GM18867 (cell line): ENCODE data around the gene RAET1E.
"Not testable (repeated sequence)": the region's sequence is repeated elsewhere in the genome, so short reads cannot be mapped to it uniquely, and the experiment has no call there.

Experiments used
- ATAC-seq: cut with Tn5 transposase; IDR thresholded peaks from one replicate; pipeline ENCODE4 v1.9.1; 2021; ENCODE audit warnings: mild to moderate bottlenecking, moderate library complexity; ENCODE audit not compliant: unreplicated experiment

The RAET1E gene

GRCh38 chr6:149897855-149898744, at the start of gene RAET1E:
RAET1E (minus strand) TSS chr6:149898113; CDS start chr6:149890901, 7,212 bp downstream.
- ATAC-seq, result no peak

GRCh38 chr6:149947533-149947932, 49.6 kb upstream of the RAET1E start:
- not testable (repeated sequence) for ATAC-seq

DNA sequence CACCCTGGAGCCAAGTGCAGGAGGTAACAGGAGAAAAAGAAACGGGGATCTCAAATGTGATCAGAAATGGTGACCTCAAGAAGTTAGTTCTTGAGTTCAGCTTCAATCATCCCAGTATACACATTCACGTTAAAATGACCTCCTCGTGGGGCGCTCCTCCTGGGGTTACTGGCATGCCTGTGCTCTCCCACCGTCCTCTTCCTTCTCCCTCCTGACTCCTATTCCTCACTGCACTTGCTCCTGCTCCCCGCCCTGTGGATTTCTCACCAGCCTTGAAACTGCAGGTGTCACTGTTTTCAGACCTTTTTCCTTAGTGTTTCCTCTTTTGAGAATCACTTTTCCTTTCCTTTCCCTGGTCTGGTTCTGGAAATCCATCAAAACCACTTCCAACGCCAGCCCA, 48.7 kb upstream of the RAET1E start:
- not testable (repeated sequence) for ATAC-seq

GRCh38 chr6:149945276-149945675, 47.4 kb upstream of the RAET1E start:
- not testable (repeated sequence) for ATAC-seq

DNA sequence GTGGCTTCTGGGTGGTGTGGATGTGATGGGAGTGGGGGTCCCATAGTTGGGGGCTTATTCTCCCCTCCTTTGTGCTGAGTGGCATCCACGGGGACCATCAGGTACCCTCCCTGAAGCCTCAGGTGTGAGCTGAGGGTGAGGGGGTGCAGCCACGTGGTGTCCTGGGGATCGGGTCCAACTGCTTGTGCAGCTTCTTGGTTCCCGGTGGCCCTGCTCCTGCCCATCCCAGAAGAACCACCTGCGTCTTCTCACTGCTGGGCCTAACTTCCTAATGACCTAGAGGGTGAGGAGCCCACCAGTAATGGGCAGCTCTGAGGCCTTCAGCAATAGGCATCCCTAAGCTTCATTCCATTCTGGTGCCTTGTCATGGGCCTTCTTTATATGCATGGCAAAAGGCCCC, 45.4 kb upstream of the RAET1E start:
- ATAC-seq, result not testable (repeated sequence)

GRCh38 chr6:149942461-149942829, 44.5 kb upstream of the RAET1E start:
- no peak for ATAC-seq

- no peak for ATAC-seq
Observed at GRCh38 chr6:149941583-149942460, 43.9 kb upstream of the RAET1E start, which contains the start of gene ULBP2. ULBP2 (plus strand) TSS chr6:149942014; CDS start chr6:149942073, 59 bp downstream.

DNA sequence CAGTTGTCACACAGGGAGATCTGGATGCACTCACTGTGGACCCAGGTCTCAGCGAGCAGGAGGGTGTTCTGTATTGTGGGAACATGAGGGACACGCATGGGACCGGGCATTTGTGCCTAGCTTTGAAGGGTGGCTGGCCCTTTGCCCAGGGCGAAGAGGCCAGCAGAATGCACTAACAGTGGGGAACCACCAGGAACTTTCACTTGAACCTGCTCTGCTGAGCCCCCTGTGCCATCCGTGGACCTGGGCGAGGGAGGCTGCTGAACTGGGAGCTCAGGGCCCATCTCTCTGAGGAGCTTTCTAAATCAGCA, 42.7 kb upstream of the RAET1E start:
- ATAC-seq, result no peak

DNA sequence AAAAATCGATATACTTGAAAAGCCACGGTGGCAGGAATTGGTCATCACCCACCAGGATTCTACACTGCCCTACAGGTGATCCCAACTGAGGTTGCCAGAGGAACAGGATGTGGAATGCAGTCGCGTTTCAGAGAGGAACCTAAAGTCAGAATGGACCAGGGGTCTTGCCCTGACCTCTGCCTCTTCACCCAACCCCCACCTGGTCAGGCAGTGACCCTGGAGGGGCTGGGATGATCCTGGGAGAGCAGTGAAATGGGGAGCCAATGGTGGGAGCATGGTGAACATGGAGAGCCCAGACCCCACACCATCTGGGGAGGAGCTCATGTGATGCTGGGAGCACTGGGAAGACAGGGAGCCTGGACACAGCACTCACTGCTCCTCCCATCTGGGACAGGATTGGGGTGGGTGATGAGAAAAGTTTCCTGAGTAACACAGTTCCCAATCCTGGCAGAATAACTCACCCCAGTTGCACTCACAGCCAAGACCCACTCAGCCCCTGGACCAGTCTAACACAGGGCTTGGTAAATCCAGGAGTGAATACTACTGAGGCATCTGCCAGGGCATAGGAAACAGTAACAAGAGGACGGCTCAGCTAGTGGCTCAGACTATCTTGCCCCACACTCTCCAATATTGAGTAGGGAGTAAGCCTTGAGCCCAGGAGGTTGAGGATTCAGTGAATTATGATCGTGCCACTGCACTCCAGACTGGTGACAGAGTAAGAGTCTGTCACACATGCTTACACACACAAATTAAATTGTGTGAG, 42.2 kb upstream of the RAET1E start:
- no peak for ATAC-seq

DNA sequence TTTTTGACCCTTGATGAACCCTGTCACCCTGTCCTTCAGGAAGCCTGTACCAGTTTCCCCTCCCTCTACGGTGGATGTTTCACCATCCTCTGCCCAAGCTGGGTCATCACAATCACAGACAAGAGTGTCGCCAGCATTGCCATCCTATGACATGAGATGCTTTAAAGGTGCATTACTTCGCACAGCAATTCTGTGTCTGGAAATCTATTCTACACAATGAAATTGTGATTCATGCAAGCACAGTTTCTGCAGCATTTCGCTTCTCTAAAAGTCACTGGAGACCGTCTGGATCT, 41.4 kb upstream of the RAET1E start:
- no peak for ATAC-seq

- ATAC-seq, result peak; percentile 87
Observed at GRCh38 chr6:149938571-149939355, 40.9 kb upstream of the RAET1E start.

DNA sequence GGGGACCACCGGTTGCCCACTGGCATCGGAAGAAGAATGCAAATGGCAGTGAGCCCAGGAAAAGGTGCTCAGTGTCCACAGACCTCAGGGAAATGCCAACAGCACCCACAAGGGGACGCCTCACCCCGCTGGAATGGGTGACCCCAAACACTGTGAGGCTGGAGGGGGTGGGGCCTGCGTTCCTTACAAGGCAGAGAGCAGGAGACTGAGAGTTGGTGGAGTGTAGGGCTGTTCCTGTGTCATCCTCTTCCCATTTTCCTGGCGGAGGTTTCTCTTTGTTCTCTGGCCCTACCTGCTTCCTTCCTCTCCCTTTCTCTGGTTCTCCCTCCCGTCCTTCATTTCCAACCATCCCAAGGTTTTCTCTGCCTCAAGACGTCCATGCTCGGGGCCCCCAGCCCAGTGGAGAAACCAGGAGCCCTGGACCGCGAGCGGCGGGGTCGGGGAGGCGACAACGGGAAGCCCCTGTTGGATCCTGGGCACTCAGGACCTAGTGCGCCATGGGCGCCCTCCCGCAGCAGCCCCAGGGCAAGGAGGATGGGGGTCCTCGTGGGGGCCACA, 40.2 kb upstream of the RAET1E start:
- ATAC-seq, result not testable (repeated sequence)

DNA sequence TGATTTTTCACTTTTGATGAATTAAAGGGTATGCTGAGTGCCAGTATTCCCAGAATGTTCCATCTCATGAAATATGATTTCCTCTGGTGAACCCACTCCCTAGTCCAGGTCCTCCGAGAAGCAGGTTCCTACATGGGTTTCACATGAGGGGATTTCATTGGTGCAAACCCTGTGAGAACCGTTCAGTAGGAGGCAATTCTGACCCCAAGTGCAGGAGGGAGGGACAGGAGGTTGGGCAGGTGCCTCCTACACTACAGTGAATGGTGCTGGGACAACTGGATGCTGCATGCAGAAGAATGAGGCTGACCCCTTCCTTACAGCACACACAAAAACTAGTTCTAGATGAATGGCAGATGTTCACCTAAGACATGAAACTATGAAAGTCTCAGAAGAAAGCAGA, 38.8 kb upstream of the RAET1E start:
- no peak for ATAC-seq

- ATAC-seq, result no peak
Observed at GRCh38 chr6:149935668-149936067, 37.8 kb upstream of the RAET1E start.

GRCh38 chr6:149935246-149935645, 37.3 kb upstream of the RAET1E start:
- ATAC-seq, result no peak

GRCh38 chr6:149934249-149935156, 36.6 kb upstream of the RAET1E start:
- no peak for ATAC-seq

GRCh38 chr6:149933461-149933860, 35.5 kb upstream of the RAET1E start:
- ATAC-seq, result no peak

DNA sequence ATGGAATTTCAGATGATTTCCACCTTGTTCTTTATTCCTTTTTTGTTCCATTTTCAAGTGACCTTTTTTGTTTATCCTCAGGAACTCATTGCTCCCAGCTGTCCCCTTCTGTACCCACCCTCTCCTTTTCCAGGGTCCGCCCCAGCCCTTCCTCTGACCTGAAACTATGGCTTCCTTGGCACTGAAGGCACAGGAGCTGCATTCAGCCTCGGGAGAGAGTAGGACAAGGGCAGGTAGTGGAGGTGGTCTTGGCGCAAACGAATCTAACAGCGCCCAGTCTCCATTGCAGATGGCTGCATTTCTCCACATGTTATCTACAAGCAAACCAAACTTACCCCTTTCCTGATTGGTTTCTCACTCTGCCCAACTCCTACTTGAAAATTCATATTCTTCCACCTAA, 35.1 kb upstream of the RAET1E start:
- ATAC-seq, result no peak

GRCh38 chr6:149931501-149931900, 33.6 kb upstream of the RAET1E start:
- ATAC-seq, result no peak
